Neural crest cell (in vitro differentiated cells): ENCODE results near the gene ABCB10. TPM values are rescaled to one million over a fixed set of nuclear protein-coding genes. Genes with fewer than 3 reads are reported as not detected.
"Not testable (repeated sequence)": the region's sequence is repeated elsewhere in the genome, so short reads cannot be mapped to it uniquely, and the experiment has no call there.

ENCODE experiments used
- DNase-seq: peaks from one replicate; pipeline ENCODE4 v3.0.0; 2021; ENCODE audit warnings: low read depth, mixed read lengths, low spot score
- H3K27ac Mint-ChIP-seq: one replicate; pipeline ENCODE4 v1.8.0; 2021; ENCODE audit warnings: mild to moderate bottlenecking, mixed read lengths; ENCODE audit not compliant: unreplicated experiment
- H3K27me3 Mint-ChIP-seq: 2 replicates; pipeline ENCODE4 v1.8.0; 2021; ENCODE audit warnings: low read depth, mild to moderate bottlenecking, mixed read lengths
- H3K36me3 Mint-ChIP-seq: 2 replicates; pipeline ENCODE4 v1.8.0; 2021; ENCODE audit warnings: low read depth, mild to moderate bottlenecking, mixed read lengths
- H3K4me1 Mint-ChIP-seq: 2 replicates; pipeline ENCODE4 v1.8.0; 2021; ENCODE audit warnings: mixed read lengths
- H3K4me3 Mint-ChIP-seq: one replicate; pipeline ENCODE4 v1.8.0; 2021; ENCODE audit warnings: mild to moderate bottlenecking, mixed read lengths
- H3K9me3 Mint-ChIP-seq: 2 replicates; pipeline ENCODE4 v1.8.0; 2021; ENCODE audit warnings: mixed read lengths
- CTCF ChIP-seq: fragments of 200-600 bp; sonication (generic); conservative IDR thresholded peaks from 2 replicates; pipeline ENCODE4 v1.5.0; 2021; ENCODE audit warnings: antibody characterized with exemption, mild to moderate bottlenecking
- total RNA-seq: library from RNA; stranded (reverse); gene quantifications from 2 replicates; pipeline ENCODE4 v1.2.1, GENCODE V29; 2021

ABCB10 gene
- total RNA-seq, 1 donor from 2014 or later = 24.0 TPM

- Mint-ChIP-seq H3K9me3 (no peaks in the 10 kb centered on the region), H3K36me3 (peaks cover 14% of the 10 kb centered on the region), H3K27ac (no peak overlapping the region), H3K4me1 (no peaks in the 10 kb centered on the region), H3K27me3 (no peaks in the 10 kb centered on the region), H3K4me3 (no peak overlapping the region)
- no peak for TF ChIP-seq CTCF
- DNase-seq = no peak
Measured at GRCh38 chr1:229485318-229485717, 73.2 kb downstream of the ABCB10 start.

GRCh38 chr1:229482511-229482910 lies 76.0 kb downstream of the ABCB10 start:
- Mint-ChIP-seq H3K4me1 (peaks cover 5% of the 10 kb centered on the region), H3K36me3 (peaks cover 9% of the 10 kb centered on the region), H3K27ac (no peak overlapping the region), H3K4me3 (no peak overlapping the region), H3K27me3 (no peaks in the 10 kb centered on the region), H3K9me3 (no peaks in the 10 kb centered on the region)
- TF ChIP-seq CTCF = no peak
- DNase-seq = no peak

- H3K27ac Mint-ChIP-seq = no peak overlapping the region
- no peak for TF ChIP-seq CTCF
- no peak for DNase-seq
- peaks cover 5% of the 10 kb centered on the region for H3K4me1 Mint-ChIP-seq
- no peaks in the 10 kb centered on the region for H3K9me3 Mint-ChIP-seq
- H3K36me3 Mint-ChIP-seq = peaks cover 16% of the 10 kb centered on the region
- no peak overlapping the region for H3K4me3 Mint-ChIP-seq
- no peaks in the 10 kb centered on the region for H3K27me3 Mint-ChIP-seq
Measured at GRCh38 chr1:229480495-229480894, 78.0 kb downstream of the ABCB10 start.

- Mint-ChIP-seq H3K36me3 (peaks cover 20% of the 10 kb centered on the region), H3K9me3 (no peaks in the 10 kb centered on the region), H3K4me1 (peaks cover 5% of the 10 kb centered on the region), H3K27me3 (no peaks in the 10 kb centered on the region), H3K27ac (no peak overlapping the region), H3K4me3 (no peak overlapping the region)
- DNase-seq = no peak
- no peak for TF ChIP-seq CTCF
Measured at GRCh38 chr1:229479660-229480399, 78.7 kb downstream of the ABCB10 start.

GRCh38 chr1:229478852-229479251 lies 79.7 kb downstream of the ABCB10 start:
- Mint-ChIP-seq H3K4me1 (peaks cover 5% of the 10 kb centered on the region), H3K27me3 (no peaks in the 10 kb centered on the region), H3K27ac (no peak overlapping the region), H3K4me3 (no peak overlapping the region), H3K36me3 (peaks cover 17% of the 10 kb centered on the region), H3K9me3 (no peaks in the 10 kb centered on the region)
- no peak for DNase-seq
- TF ChIP-seq CTCF = no peak

GRCh38 chr1:229475859-229476258 lies 82.6 kb downstream of the ABCB10 start:
- peaks cover 13% of the 10 kb centered on the region for H3K36me3 Mint-ChIP-seq
- not testable (repeated sequence) for H3K4me1 Mint-ChIP-seq, H3K4me3 Mint-ChIP-seq, H3K27me3 Mint-ChIP-seq, H3K9me3 Mint-ChIP-seq, H3K27ac Mint-ChIP-seq, DNase-seq
